GM12878 (cell line): Measurements from ENCODE around the gene KRT32. TPM values are rescaled to one million over a fixed set of nuclear protein-coding genes. Genes with fewer than 3 reads are reported as not detected.

Experiments
- ATAC-seq: fragments of 200-7000 bp; cut with Tn5 transposase; 3 replicates; pipeline ENCODE4 v1.9.1; 2020; ENCODE audit warnings: mild to moderate bottlenecking, moderate library complexity
- BruUV-seq: library from RNA; stranded (reverse); fragments of 400-500 nt; replicated peaks from 2 replicates; lab custom pipeline; 2021; lab: Mats Ljungman, UMichigan
- CTCF ChIA-PET: fragments of 300-600 bp; sonication (Branson Sonifier 250); formaldehyde crosslinking; extraction: SDS; loops from one replicate; lab custom pipeline; 2021; ENCODE audit warnings: inconsistent platforms; lab: Yijun Ruan, JAX
- POLR2A ChIA-PET: fragments of 350-600 bp; formaldehyde crosslinking; extraction: SDS; loops from one replicate; lab custom pipeline; 2021; ENCODE audit warnings: inconsistent platforms; lab: Charles Lee
- RAD21 ChIA-PET: fragments of 300-600 bp; sonication (Branson Sonifier 250); formaldehyde crosslinking; loops from one replicate; lab custom pipeline; 2023; ENCODE audit warnings: antibody characterized with exemption; ENCODE audit not compliant: unreplicated experiment; lab: Charles Lee
- SMC1A ChIA-PET: fragments of 300-600 bp; sonication (Branson Sonifier 250); formaldehyde crosslinking; loops from one replicate; lab custom pipeline; 2023; ENCODE audit not compliant: unreplicated experiment, uncharacterized antibody; lab: Charles Lee
- DNase-seq: peaks from one replicate; pipeline ENCODE4 v3.0.0-alpha.2; 2011; ENCODE audit warnings: low read depth, low spot score
- FAIRE-seq: peaks from 3 replicates; lab custom pipeline; 2011; peaks lifted over from hg19 to GRCh38; lab: Jason Lieb, UNC
- H2AFZ ChIP-seq: 2 replicates; pipeline ENCODE4 v1.6.0; 2011; ENCODE audit warnings: low read depth, low read length, control low read depth; ENCODE audit not compliant: control insufficient read depth
- H3K27ac ChIP-seq: 2 replicates; pipeline ENCODE4 v1.5.1; 2011; ENCODE audit warnings: control low read depth; ENCODE audit not compliant: control insufficient read depth, insufficient read depth
- H3K27me3 ChIP-seq, 2 experiments: replicated peaks in 1 of 2; 2 replicates each; pipeline versions ENCODE4 v1.6.0 to v1.6.1; 2011; ENCODE audit warnings: low read length in 1 of 2; ENCODE audit not compliant: control insufficient read depth in 2 of 2, insufficient read depth in 2 of 2
- H3K36me3 ChIP-seq, 2 experiments: 2 replicates each; pipeline ENCODE4 v1.5.1; 2011; ENCODE audit warnings: low read length in 1 of 2; ENCODE audit not compliant: control insufficient read depth in 2 of 2, insufficient read depth in 2 of 2
- H3K4me1 ChIP-seq: 2 replicates; pipeline ENCODE4 v1.6.1; 2011; ENCODE audit warnings: mild to moderate bottlenecking, low read length, moderate library complexity, mixed read lengths; ENCODE audit not compliant: control insufficient read depth, insufficient read depth
- H3K4me2 ChIP-seq: 2 replicates; pipeline ENCODE4 v1.6.0; 2011; ENCODE audit warnings: control low read depth; ENCODE audit not compliant: control insufficient read depth, insufficient read depth
- H3K4me3 ChIP-seq: fragments of 200-600 bp; sonication (generic); 2 replicates; pipeline ENCODE4 v1.5.1; 2016
- H3K79me2 ChIP-seq: 2 replicates; pipeline ENCODE4 v1.6.0; 2011; ENCODE audit warnings: low read length; ENCODE audit not compliant: control insufficient read depth, insufficient read depth
- H3K9ac ChIP-seq: 2 replicates; pipeline ENCODE4 v1.8.0; 2011; ENCODE audit warnings: low read length, control low read depth, mixed read lengths; ENCODE audit not compliant: control insufficient read depth, insufficient read depth
- H3K9me3 ChIP-seq: replicated peaks from 3 replicates; pipeline ENCODE4 v1.5.1; 2011; ENCODE audit warnings: mild to moderate bottlenecking, low read length; ENCODE audit not compliant: control insufficient read depth, insufficient read depth
- H4K20me1 ChIP-seq: 2 replicates; pipeline ENCODE4 v1.6.0; 2011; ENCODE audit not compliant: control insufficient read depth, insufficient read depth
- GABPA ChIP-seq: IDR thresholded peaks from 2 replicates; pipeline ENCODE4 v1.6.1; 2014; ENCODE audit warnings: antibody characterized with exemption, low read depth, mild to moderate bottlenecking, inconsistent platforms
- JUNB ChIP-seq: IDR thresholded peaks from 2 replicates; pipeline ENCODE4 v1.6.1; 2016; ENCODE audit warnings: antibody characterized with exemption, mild to moderate bottlenecking
- RB1 ChIP-seq: fragments of 450-650 bp; formaldehyde crosslinking; IDR thresholded peaks from 2 replicates; pipeline ENCODE4 v1.6.1; 2017; ENCODE audit warnings: mild to moderate bottlenecking, borderline replicate concordance
- TCF12 ChIP-seq: IDR thresholded peaks from 2 replicates; pipeline ENCODE4 v1.6.1; 2011; ENCODE audit warnings: low read depth, mild to moderate bottlenecking, low read length
- TCF3 ChIP-seq: IDR thresholded peaks from 2 replicates; pipeline ENCODE4 v1.6.1; 2012; ENCODE audit warnings: low read depth, mild to moderate bottlenecking, low read length, borderline replicate concordance; ENCODE audit not compliant: insufficient read depth
- WGBS: methylation state at CpG from one replicate; pipeline ENCODE4 v1.1.6; 2016; ENCODE audit warnings: low lambda C conversion rate; ENCODE audit not compliant: insufficient replicate concordance, insufficient coverage; ENCODE audit errors: missing lambda C conversion rate; 5-methylcytosine and 5-hydroxymethylcytosine counted together
- in situ Hi-C: fragments of 300-500 bp; cut with MboI; formaldehyde crosslinking; loops from 9 replicates; pipeline ENCODE4 v1.14.3; 2018; ENCODE audit warnings: mixed read lengths
- intact Hi-C: fragments of 100-400 bp; cut with micrococcal nuclease; formaldehyde crosslinking; loops from one replicate; pipeline ENCODE4 v1.14.2; 2022; ENCODE audit not compliant: unreplicated experiment
- polyA plus RNA-seq, 11 experiments: library from polyadenylated mRNA; depleted of rRNA in 4 of 11; unstranded in 6 of 11; stranded (reverse) in 5 of 11; fragments of >200 nt; fragmentation: Nextera tagmentation in 4 of 11; fragmentation: Illumina TruSeq in 1 of 11; extraction: Ambion mirVana in 4 of 11; extraction: Trizol in 1 of 11; gene quantifications; 1 replicate in 1 of 11; 2 replicates in 10 of 11; pipeline versions ENCODE4 v1.2.1 to v1.2.3, GENCODE V29; 2011 to 2016; ENCODE audit warnings: inconsistent platforms in 2 of 11, missing spikeins in 2 of 11, low read depth in 1 of 11
- total RNA-seq, 4 experiments: library from RNA; depleted of rRNA in 3 of 4; stranded (reverse); fragments of >200 nt in 3 of 4; fragmentation: Illumina TruSeq in 1 of 4; extraction: Trizol in 1 of 4; gene quantifications; 2 replicates each; pipeline versions ENCODE4 v1.2.1 to v1.2.3, GENCODE V29; 2013 to 2021
- TF ChIP-seq, protein P1 (sequence below): fragments of 150-350 bp; IDR thresholded peaks from 2 replicates; pipeline ENCODE4 v1.6.1; 2016; ENCODE audit warnings: low read depth, low read length
- TF ChIP-seq, protein P2 (sequence below): fragments of 450-650 bp; IDR thresholded peaks from 2 replicates; pipeline ENCODE4 v1.6.1; 2018; ENCODE audit warnings: borderline replicate concordance, mild to moderate bottlenecking; ENCODE audit not compliant: partially characterized antibody

The KRT32 gene
- total and polyA plus RNA-seq, 10 of the 15 experiments (the other 5 are each of a cell fraction or from before 2014, with no cell fraction given): not detected

GRCh38 chr17:41446806-41447205 is 20.4 kb downstream of the KRT32 start:
- no peaks in the 10 kb centered on the region for H3K4me1 ChIP-seq
- FAIRE-seq (no peak), ATAC-seq (no peak), DNase-seq (no peak)
- no peaks in the 10 kb centered on the region for H3K9me3 ChIP-seq
- SMC1A ChIA-PET: no interaction called here
- H3K4me2 ChIP-seq: no peak overlapping the region
- H4K20me1 ChIP-seq: no peaks in the 10 kb centered on the region
- no peak overlapping the region for H3K4me3 ChIP-seq
- CTCF ChIA-PET: no interaction called here
- H2AFZ ChIP-seq: no peak overlapping the region
- peaks cover 3 to 4% of the 10 kb centered on the region in 2 experiments; a peak in 2 of 4 replicates for H3K27me3 ChIP-seq
- H3K9ac ChIP-seq: no peak overlapping the region
- RAD21 ChIA-PET: interaction anchor here (1.1 kb wide), 1 partner anchor 10 kb away, joined by 3 read pairs; no protein-coding TSS in a partner anchor
- intact Hi-C loops: no loop called here
- in situ Hi-C loops: no loop called here
- 3% methylated on average over 2 of the region's 2 CpGs for WGBS
- no peak overlapping the region for H3K27ac ChIP-seq
- no peaks in the 10 kb centered on the region for H3K36me3 ChIP-seq
- H3K79me2 ChIP-seq: no peaks in the 10 kb centered on the region
- TF ChIP-seq TCF3 (no peak), RB1 (no peak), TCF12 (no peak)
- POLR2A ChIA-PET: interaction anchor here (0.6 kb wide), 1 partner anchor 546 kb away, joined by 6 read pairs; no protein-coding TSS in a partner anchor
- BruUV-seq: no TSS peak

- DNase-seq: no peak
- Histone ChIP-seq H3K9me3 (no peaks in the 10 kb centered on the region), H3K36me3 (no peaks in the 10 kb centered on the region), H3K4me2 (no peak overlapping the region), H3K27ac (no peak overlapping the region), H4K20me1 (no peaks in the 10 kb centered on the region), H3K27me3 (peaks cover 4 to 7% of the 10 kb centered on the region in 2 experiments; a peak in 3 of 4 replicates), H3K79me2 (no peaks in the 10 kb centered on the region), H3K4me1 (no peaks in the 10 kb centered on the region), H3K4me3 (no peak overlapping the region), H3K9ac (no peak overlapping the region), H2AFZ (no peak overlapping the region)
- ChIA-PET RAD21 (no interaction called here), CTCF (no interaction called here), POLR2A (no interaction called here), SMC1A (interaction anchor here (0.6 kb wide), 1 partner anchor 20 kb away, joined by 3 read pairs; no protein-coding TSS in a partner anchor)
- no TSS peak for BruUV-seq
- in situ Hi-C loops: no loop called here
- no peak for FAIRE-seq
- ATAC-seq: no peak
- WGBS: 27% methylated on average over 3 of the region's 3 CpGs
- intact Hi-C loops: no loop called here
- TF ChIP-seq JUNB (no peak), GABPA (no peak)
- TF ChIP-seq, protein P1, sequence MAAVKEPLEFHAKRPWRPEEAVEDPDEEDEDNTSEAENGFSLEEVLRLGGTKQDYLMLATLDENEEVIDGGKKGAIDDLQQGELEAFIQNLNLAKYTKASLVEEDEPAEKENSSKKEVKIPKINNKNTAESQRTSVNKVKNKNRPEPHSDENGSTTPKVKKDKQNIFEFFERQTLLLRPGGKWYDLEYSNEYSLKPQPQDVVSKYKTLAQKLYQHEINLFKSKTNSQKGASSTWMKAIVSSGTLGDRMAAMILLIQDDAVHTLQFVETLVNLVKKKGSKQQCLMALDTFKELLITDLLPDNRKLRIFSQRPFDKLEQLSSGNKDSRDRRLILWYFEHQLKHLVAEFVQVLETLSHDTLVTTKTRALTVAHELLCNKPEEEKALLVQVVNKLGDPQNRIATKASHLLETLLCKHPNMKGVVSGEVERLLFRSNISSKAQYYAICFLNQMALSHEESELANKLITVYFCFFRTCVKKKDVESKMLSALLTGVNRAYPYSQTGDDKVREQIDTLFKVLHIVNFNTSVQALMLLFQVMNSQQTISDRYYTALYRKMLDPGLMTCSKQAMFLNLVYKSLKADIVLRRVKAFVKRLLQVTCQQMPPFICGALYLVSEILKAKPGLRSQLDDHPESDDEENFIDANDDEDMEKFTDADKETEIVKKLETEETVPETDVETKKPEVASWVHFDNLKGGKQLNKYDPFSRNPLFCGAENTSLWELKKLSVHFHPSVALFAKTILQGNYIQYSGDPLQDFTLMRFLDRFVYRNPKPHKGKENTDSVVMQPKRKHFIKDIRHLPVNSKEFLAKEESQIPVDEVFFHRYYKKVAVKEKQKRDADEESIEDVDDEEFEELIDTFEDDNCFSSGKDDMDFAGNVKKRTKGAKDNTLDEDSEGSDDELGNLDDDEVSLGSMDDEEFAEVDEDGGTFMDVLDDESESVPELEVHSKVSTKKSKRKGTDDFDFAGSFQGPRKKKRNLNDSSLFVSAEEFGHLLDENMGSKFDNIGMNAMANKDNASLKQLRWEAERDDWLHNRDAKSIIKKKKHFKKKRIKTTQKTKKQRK: no peak
- TF ChIP-seq, protein P2, sequence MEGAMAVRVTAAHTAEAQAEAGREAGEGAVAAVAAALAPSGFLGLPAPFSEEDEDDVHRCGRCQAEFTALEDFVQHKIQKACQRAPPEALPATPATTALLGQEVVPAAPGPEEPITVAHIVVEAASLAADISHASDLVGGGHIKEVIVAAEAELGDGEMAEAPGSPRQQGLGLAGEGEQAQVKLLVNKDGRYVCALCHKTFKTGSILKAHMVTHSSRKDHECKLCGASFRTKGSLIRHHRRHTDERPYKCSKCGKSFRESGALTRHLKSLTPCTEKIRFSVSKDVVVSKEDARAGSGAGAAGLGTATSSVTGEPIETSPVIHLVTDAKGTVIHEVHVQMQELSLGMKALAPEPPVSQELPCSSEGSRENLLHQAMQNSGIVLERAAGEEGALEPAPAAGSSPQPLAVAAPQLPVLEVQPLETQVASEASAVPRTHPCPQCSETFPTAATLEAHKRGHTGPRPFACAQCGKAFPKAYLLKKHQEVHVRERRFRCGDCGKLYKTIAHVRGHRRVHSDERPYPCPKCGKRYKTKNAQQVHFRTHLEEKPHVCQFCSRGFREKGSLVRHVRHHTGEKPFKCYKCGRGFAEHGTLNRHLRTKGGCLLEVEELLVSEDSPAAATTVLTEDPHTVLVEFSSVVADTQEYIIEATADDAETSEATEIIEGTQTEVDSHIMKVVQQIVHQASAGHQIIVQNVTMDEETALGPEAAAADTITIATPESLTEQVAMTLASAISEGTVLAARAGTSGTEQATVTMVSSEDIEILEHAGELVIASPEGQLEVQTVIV: no peak
These were observed 22.5 kb downstream of the KRT32 start for GRCh38 chr17:41444640-41445039.
